ENCODE results near the gene PLCG1.

GRCh38 chr20:41226426-41226825 is 89.1 kb downstream of the PLCG1 start:
- TF ChIP-seq POLR2AphosphoS5 (IDR thresholded peaks at IDR 0.05; ENCODE audit: low read depth, low read length) (no peak), TAF1 (IDR thresholded peaks at IDR 0.05; ENCODE audit: borderline replicate concordance, insufficient read depth, low read length) (no peak), REST (IDR thresholded peaks at IDR 0.05; ENCODE audit: insufficient read depth in 1 of 2, low read depth in 2 of 2, low read length in 2 of 2) (no peak), FOXP2 (optimal IDR thresholded peaks at IDR 0.05; ENCODE audit: borderline replicate concordance, extremely low read depth, extremely low read length, insufficient read depth) (no peak), SIN3A (IDR thresholded peaks at IDR 0.05; ENCODE audit: borderline replicate concordance, insufficient read depth, low read length) (no peak)
